ENCODE measurements around the gene ATIC. TPM values are rescaled to one million over a fixed set of nuclear protein-coding genes. Genes with fewer than 3 reads are reported as not detected.

ATIC gene
- polyA plus RNA-seq, 2 of the 4 experiments (the other 2 are of a cell fraction), result 298 to 328 TPM

DNA sequence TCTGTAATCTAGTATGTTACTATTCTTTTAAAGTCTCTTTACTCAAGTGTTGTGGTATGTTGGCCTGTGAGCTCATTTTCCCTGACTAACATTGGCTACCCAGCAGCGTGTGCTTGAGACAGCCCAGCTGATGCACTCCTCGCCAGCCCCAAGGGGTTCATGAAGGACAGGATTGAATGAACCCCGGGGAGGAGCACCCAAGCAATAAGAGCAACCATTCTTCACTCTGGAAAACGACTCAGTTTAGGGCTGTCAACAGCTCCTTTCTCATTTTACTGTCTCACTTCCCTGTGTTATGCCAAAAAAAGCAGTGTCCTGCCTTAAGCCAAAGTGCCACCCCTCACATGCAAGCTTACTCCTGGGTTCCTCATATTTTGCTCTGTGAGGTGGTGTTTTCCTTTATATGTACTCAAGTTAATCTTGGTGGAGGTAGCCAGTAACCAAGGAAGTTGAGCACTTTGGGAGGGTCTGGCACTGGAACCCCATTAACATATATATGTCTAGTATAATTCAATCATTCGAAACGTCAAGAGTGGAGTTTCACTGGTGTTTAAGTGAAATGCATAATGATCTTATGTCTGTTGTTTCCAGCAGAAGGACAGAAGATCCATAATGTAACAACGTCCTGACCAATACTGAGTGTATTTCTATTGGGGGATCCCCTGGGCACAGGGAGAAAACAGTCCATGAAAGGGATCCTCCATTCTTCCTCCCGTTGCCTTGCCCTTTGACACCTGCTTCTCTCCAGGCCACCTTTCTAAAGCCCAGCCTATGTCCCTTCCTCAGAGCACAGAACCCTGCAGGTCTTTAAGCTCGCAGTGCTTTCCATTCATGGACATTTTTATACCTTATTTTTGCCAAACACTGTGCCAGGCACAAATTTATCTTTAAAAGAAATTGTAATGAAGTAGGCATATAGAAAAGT lies 43.2 kb downstream of the ATIC start:
- CTCF ChIA-PET, result no interaction called here
- FAIRE-seq, result no peak
- peak in 1 of 2 experiments; percentile 10; a peak in 2 of 6 replicates for ATAC-seq
- POLR2A ChIA-PET, result no interaction called here
- no peaks in the 10 kb centered on the region for H3K9me3 ChIP-seq
- 91% methylated on average over 9 of the region's 9 CpGs for WGBS (ENCODE audit: missing lambda C conversion rate)
- no peak for DNase-seq (ENCODE audit: low read depth in 1 of 2, low spot score in 1 of 2)
- H3K4me3 ChIP-seq, result no peak overlapping the region
- no peak overlapping the region for H3K27ac ChIP-seq
- no peak overlapping the region for H3K4me2 ChIP-seq
- H3K4me1 ChIP-seq, result no peaks in the 10 kb centered on the region
- TF ChIP-seq POLR2AphosphoS2 (conservative IDR thresholded peaks at IDR 0.05; ENCODE audit: low read length) (no peak), CHD4 (IDR thresholded peaks at IDR 0.05; ENCODE audit: borderline replicate concordance) (no peak), ZC3H11A (IDR thresholded peaks at IDR 0.05) (no peak), ZSCAN20 (CRISPR knock-in tag; IDR thresholded peaks at IDR 0.05) (no peak), NPAS2 (CRISPR knock-in tag; IDR thresholded peaks at IDR 0.05; ENCODE audit: borderline replicate concordance) (no peak), HOXB13 (CRISPR knock-in tag; IDR thresholded peaks at IDR 0.05; ENCODE audit: low read depth) (no peak), KDM5A (IDR thresholded peaks at IDR 0.05) (no peak), FOXS1 (CRISPR knock-in tag; IDR thresholded peaks at IDR 0.05) (no peak), TFCP2L1 (CRISPR knock-in tag; IDR thresholded peaks at IDR 0.05) (no peak), ZNF302 (CRISPR knock-in tag; IDR thresholded peaks at IDR 0.05) (no peak), HES2 (IDR thresholded peaks at IDR 0.05) (no peak), MAZ (IDR thresholded peaks at IDR 0.05; ENCODE audit: borderline replicate concordance, low read depth, low read length) (no peak), TP53 (CRISPR knock-in tag; IDR thresholded peaks at IDR 0.05) (no peak), ZFP36 (IDR thresholded peaks at IDR 0.05; ENCODE audit: borderline replicate concordance, partially characterized antibody) (no peak), ESRRA (IDR thresholded peaks at IDR 0.05; ENCODE audit: borderline replicate concordance, low read length) (no peak)
- TF ChIP-seq, protein P1, sequence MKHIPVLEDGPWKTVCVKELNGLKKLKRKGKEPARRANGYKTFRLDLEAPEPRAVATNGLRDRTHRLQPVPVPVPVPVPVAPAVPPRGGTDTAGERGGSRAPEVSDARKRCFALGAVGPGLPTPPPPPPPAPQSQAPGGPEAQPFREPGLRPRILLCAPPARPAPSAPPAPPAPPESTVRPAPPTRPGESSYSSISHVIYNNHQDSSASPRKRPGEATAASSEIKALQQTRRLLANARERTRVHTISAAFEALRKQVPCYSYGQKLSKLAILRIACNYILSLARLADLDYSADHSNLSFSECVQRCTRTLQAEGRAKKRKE (CRISPR knock-in tag; IDR thresholded peaks at IDR 0.05; ENCODE audit: low read depth), result no peak
- TF ChIP-seq, protein P2, sequence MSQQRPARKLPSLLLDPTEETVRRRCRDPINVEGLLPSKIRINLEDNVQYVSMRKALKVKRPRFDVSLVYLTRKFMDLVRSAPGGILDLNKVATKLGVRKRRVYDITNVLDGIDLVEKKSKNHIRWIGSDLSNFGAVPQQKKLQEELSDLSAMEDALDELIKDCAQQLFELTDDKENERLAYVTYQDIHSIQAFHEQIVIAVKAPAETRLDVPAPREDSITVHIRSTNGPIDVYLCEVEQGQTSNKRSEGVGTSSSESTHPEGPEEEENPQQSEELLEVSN (IDR thresholded peaks at IDR 0.05; ENCODE audit: borderline replicate concordance, low read depth), result no peak

DNA sequence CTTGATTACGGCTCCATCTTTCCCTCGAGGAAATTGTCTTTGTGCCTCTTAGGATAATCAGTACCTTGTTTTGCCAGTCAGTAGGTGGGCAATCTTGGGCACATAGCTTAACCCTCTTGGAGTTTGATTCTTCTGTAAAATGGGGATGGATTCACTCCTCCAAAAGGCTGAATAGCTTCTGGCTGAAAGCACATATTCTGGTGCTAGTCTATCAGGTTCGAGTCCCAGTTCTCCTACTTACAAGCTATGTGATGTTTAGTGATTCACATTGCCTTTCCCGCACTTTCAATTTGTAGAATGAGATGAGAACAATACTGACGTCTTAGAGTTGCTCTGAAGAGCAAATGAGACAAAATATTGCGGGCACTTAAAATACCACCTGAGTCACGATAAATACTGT lies 43.9 kb downstream of the ATIC start:
- CTCF ChIA-PET, result no interaction called here

More for the DNA sequence above, 43.9 kb downstream of the ATIC start:
- ATAC-seq (no peak), DNase-seq (ENCODE audit: low read depth in 1 of 2, low spot score in 1 of 2) (no peak), FAIRE-seq (no peak)
- Histone ChIP-seq H3K4me1 (no peaks in the 10 kb centered on the region), H3K4me2 (no peak overlapping the region), H3K9me3 (no peaks in the 10 kb centered on the region), H3K4me3 (no peak overlapping the region), H3K27ac (no peak overlapping the region)
- POLR2A ChIA-PET, result no interaction called here
- 89% methylated on average over 7 of the region's 7 CpGs for WGBS (ENCODE audit: missing lambda C conversion rate)
- no peak for TF ChIP-seq ZSCAN20 (CRISPR knock-in tag; IDR thresholded peaks at IDR 0.05)
- TF ChIP-seq TP53 (CRISPR knock-in tag; IDR thresholded peaks at IDR 0.05), result no peak
- TF ChIP-seq, protein P1 (CRISPR knock-in tag; IDR thresholded peaks at IDR 0.05; ENCODE audit: low read depth), result no peak
- TF ChIP-seq FOSL2 (IDR thresholded peaks at IDR 0.05), result no peak
- no peak for TF ChIP-seq FOSL2 (CRISPR knock-in tag; IDR thresholded peaks at IDR 0.05)
- TF ChIP-seq JUNB (IDR thresholded peaks at IDR 0.05), result no peak
- TF ChIP-seq EP300 (IDR thresholded peaks at IDR 0.05), result no peak
- TF ChIP-seq NPAS2 (CRISPR knock-in tag; IDR thresholded peaks at IDR 0.05; ENCODE audit: borderline replicate concordance), result no peak
- TF ChIP-seq, protein P3, sequence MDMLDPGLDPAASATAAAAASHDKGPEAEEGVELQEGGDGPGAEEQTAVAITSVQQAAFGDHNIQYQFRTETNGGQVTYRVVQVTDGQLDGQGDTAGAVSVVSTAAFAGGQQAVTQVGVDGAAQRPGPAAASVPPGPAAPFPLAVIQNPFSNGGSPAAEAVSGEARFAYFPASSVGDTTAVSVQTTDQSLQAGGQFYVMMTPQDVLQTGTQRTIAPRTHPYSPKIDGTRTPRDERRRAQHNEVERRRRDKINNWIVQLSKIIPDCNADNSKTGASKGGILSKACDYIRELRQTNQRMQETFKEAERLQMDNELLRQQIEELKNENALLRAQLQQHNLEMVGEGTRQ (IDR thresholded peaks at IDR 0.05), result no peak
- TF ChIP-seq BCL3 (IDR thresholded peaks at IDR 0.05), result no peak
- no peak for TF ChIP-seq EHF (CRISPR knock-in tag; IDR thresholded peaks at IDR 0.05)
- TF ChIP-seq MAZ (IDR thresholded peaks at IDR 0.05; ENCODE audit: borderline replicate concordance, low read depth, low read length), result no peak
- TF ChIP-seq HDAC2 (IDR thresholded peaks at IDR 0.05), result no peak
- TF ChIP-seq RARB (CRISPR knock-in tag; IDR thresholded peaks at IDR 0.05), result no peak
- no peak for TF ChIP-seq FOXS1 (CRISPR knock-in tag; IDR thresholded peaks at IDR 0.05)
- no peak for TF ChIP-seq HOXB5 (CRISPR knock-in tag; IDR thresholded peaks at IDR 0.05)
- TF ChIP-seq MYC (IDR thresholded peaks at IDR 0.05; ENCODE audit: borderline replicate concordance, low read length), result no peak

Measured in A549 (cell line).